Endothelial cell of umbilical vein (primary cell): ENCODE results near the gene CTAGE9. TPM values are rescaled to one million over a fixed set of nuclear protein-coding genes. Genes with fewer than 3 reads are reported as not detected.

ENCODE experiments used
- BruUV-seq: library from RNA; stranded (reverse); fragments of 400-500 nt; replicated peaks from 2 replicates; lab custom pipeline; 2021; lab: Mats Ljungman, UMichigan
- CTCF ChIA-PET: fragments of 300-600, 350-600 bp; sonication (Branson Sonifier 250); formaldehyde crosslinking; loops from one replicate; lab custom pipeline; 2021; ENCODE audit warnings: antibody characterized with exemption, inconsistent platforms; lab: Charles Lee
- POLR2A ChIA-PET: fragments of 300-600, 350-600 bp; sonication (Branson Sonifier 250); formaldehyde crosslinking; loops from one replicate; lab custom pipeline; 2021; ENCODE audit warnings: antibody characterized with exemption, inconsistent platforms; lab: Charles Lee
- DNase-seq: peaks from one replicate; pipeline ENCODE4 v3.0.0-alpha.2; 2011; ENCODE audit warnings: low read depth, low spot score
- FAIRE-seq: peaks from 2 replicates; lab custom pipeline; 2011; peaks lifted over from hg19 to GRCh38; lab: Jason Lieb, UNC
- H2AFZ ChIP-seq: 2 replicates; pipeline ENCODE4 v1.6.0; 2012; ENCODE audit warnings: low read depth, low read length, control low read depth, inconsistent platforms
- H3K27ac ChIP-seq: 2 replicates; pipeline ENCODE4 v1.5.1; 2011; ENCODE audit warnings: low read depth, mild to moderate bottlenecking, control low read depth, low read length, moderate library complexity; ENCODE audit not compliant: insufficient read depth
- H3K27me3 ChIP-seq, 2 experiments: 2 replicates each; pipeline versions ENCODE4 v1.6.0 to v1.6.1; 2011; ENCODE audit warnings: low read length in 2 of 2, mixed read lengths in 1 of 2; ENCODE audit not compliant: control insufficient read depth in 2 of 2, insufficient read depth in 2 of 2
- H3K36me3 ChIP-seq, 2 experiments: 2 replicates in 1 of 2; 3 replicates in 1 of 2; pipeline ENCODE4 v1.5.1; 2011; ENCODE audit warnings: low read length in 2 of 2, mild to moderate bottlenecking in 1 of 2, moderate library complexity in 1 of 2; ENCODE audit not compliant: control insufficient read depth in 2 of 2, insufficient read depth in 2 of 2; ENCODE audit errors: extremely low read depth in 1 of 2
- H3K4me1 ChIP-seq: 3 replicates; pipeline ENCODE4 v1.5.1; 2011; ENCODE audit warnings: mild to moderate bottlenecking, low read length; ENCODE audit not compliant: control insufficient read depth, insufficient read depth; ENCODE audit errors: extremely low read depth
- H3K4me2 ChIP-seq: 2 replicates; pipeline ENCODE4 v1.6.1; 2011; ENCODE audit warnings: low read length, control low read depth, mixed read lengths; ENCODE audit not compliant: insufficient read depth
- H3K4me3 ChIP-seq, 3 experiments: fragments of 200-600 bp in 1 of 3; sonication (generic), shearing (Covaris generic) in 1 of 3; replicated peaks in 1 of 3; 2 replicates each; pipeline ENCODE4 v1.5.1; 2011 to 2016; ENCODE audit warnings: control low read depth in 3 of 3, low read length in 3 of 3, mild to moderate bottlenecking in 2 of 3, inconsistent platforms in 1 of 3, low read depth in 1 of 3, moderate library complexity in 1 of 3; ENCODE audit not compliant: insufficient read depth in 1 of 3
- H3K79me2 ChIP-seq: 2 replicates; pipeline ENCODE4 v1.6.0; 2012; ENCODE audit warnings: low read length, inconsistent platforms; ENCODE audit not compliant: control insufficient read depth, insufficient read depth
- H3K9ac ChIP-seq: replicated peaks from 2 replicates; pipeline ENCODE3; 2011; ENCODE audit warnings: low read length, control low read depth; ENCODE audit not compliant: insufficient read depth; ENCODE audit errors: extremely low read depth
- H3K9me1 ChIP-seq: replicated peaks from 3 replicates; pipeline ENCODE4 v1.6.0; 2011; ENCODE audit warnings: mild to moderate bottlenecking, low read length; ENCODE audit not compliant: control insufficient read depth, insufficient read depth; ENCODE audit errors: extremely low read depth
- H3K9me3 ChIP-seq: replicated peaks from 2 replicates; pipeline ENCODE4 v1.5.1; 2012; ENCODE audit warnings: low read length, inconsistent platforms; ENCODE audit not compliant: control insufficient read depth, insufficient read depth
- H4K20me1 ChIP-seq: replicated peaks from 2 replicates; pipeline ENCODE3; 2011; ENCODE audit warnings: mild to moderate bottlenecking, low read length; ENCODE audit not compliant: control insufficient read depth, insufficient read depth; ENCODE audit errors: extremely low read depth
- EZH2 ChIP-seq: IDR thresholded peaks from 2 replicates; pipeline ENCODE4 v1.6.1; 2012; ENCODE audit warnings: borderline replicate concordance, low read depth, mild to moderate bottlenecking, moderate library complexity, low read length, inconsistent platforms; ENCODE audit not compliant: severe bottlenecking
- FOS ChIP-seq: IDR thresholded peaks from 2 replicates; pipeline ENCODE4 v1.6.1; 2011; ENCODE audit warnings: mild to moderate bottlenecking, low read length, moderate library complexity, borderline replicate concordance; ENCODE audit not compliant: insufficient read depth
- GATA2 ChIP-seq: IDR thresholded peaks from 2 replicates; pipeline ENCODE4 v1.7.0; 2011; ENCODE audit warnings: low read depth, mild to moderate bottlenecking, moderate library complexity, mixed read lengths, low read length; ENCODE audit not compliant: insufficient read length, insufficient read depth
- JUN ChIP-seq: IDR thresholded peaks from 2 replicates; pipeline ENCODE4 v1.6.1; 2011; ENCODE audit warnings: borderline replicate concordance, low read depth; ENCODE audit not compliant: insufficient read length, insufficient read depth
- MAX ChIP-seq: IDR thresholded peaks from 2 replicates; pipeline ENCODE4 v1.6.1; 2011; ENCODE audit not compliant: insufficient read depth, insufficient read length
- MYC ChIP-seq: IDR thresholded peaks from one replicate; pipeline ENCODE4 v1.6.1; 2011; ENCODE audit warnings: mild to moderate bottlenecking, low read depth, low read length
- POLR2A ChIP-seq: IDR thresholded peaks from 2 replicates; pipeline ENCODE4 v1.6.1; 2012; ENCODE audit warnings: low read depth, mild to moderate bottlenecking, control low read depth, low read length
- POLR2AphosphoS5 ChIP-seq: IDR thresholded peaks from 2 replicates; pipeline ENCODE4 v1.6.1; 2012; ENCODE audit warnings: low read depth, mild to moderate bottlenecking, control low read depth, low read length, moderate library complexity; ENCODE audit not compliant: insufficient read depth
- dilution Hi-C: fragments of 300-500 bp; cut with MboI; formaldehyde crosslinking; loops from one replicate; pipeline ENCODE4 v1.15.0; 2019; ENCODE audit warnings: low sequenced_read_pairs; ENCODE audit not compliant: extremely low pct_ligation_motif_present
- intact Hi-C: fragments of 100-400 bp; cut with micrococcal nuclease; formaldehyde crosslinking; loops from one replicate; pipeline ENCODE4 v1.10.0; 2022
- polyA plus RNA-seq, 4 experiments: library from polyadenylated mRNA; depleted of rRNA in 3 of 4; stranded (reverse) in 3 of 4; unstranded in 1 of 4; fragments of >200 nt; gene quantifications; 2 replicates each; pipeline versions ENCODE4 v1.2.1 to v1.2.3, GENCODE V29; 2011 to 2012; ENCODE audit warnings: missing spikeins in 1 of 4
- total RNA-seq: library from RNA; stranded (reverse); gene quantifications from 2 replicates; pipeline ENCODE4 v1.2.3, GENCODE V29; 2021
- TF ChIP-seq, protein P1 (sequence below), 2 donors: IDR thresholded peaks; 1 replicate in 1 of 2; 2 replicates in 1 of 2; pipeline ENCODE4 v1.5.1; 2011; ENCODE audit warnings: low read length in 2 of 2, mild to moderate bottlenecking in 2 of 2, moderate library complexity in 2 of 2, control low read depth in 1 of 2, inconsistent platforms in 1 of 2, low read depth in 1 of 2; ENCODE audit not compliant: insufficient read depth in 1 of 2; ENCODE audit errors: extremely low read depth in 1 of 2

CTAGE9 gene
- total and polyA plus RNA-seq, 2 donors (not counting 3 experiments of a cell fraction or from before 2014, with no cell fraction given), result not detected

DNA sequence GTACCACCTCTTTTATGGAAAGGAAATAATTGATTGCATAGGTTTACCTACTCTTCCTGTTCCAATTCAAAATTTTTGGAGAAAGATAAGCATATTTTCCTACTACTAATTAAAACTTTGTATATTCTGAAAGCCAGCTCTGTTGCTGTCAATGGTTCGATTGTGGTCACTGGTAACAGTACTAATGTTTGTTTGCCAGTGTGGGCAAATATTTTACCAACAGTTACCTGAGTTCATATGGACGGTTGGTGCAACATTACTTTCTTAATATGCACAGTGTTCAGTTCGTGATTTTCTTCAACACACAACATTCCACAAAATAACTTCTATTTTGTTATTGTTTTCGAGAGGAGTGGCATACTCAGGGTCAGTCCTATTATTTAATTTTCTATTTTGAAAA is 17.1 kb upstream of the CTAGE9 start:
- Histone ChIP-seq H3K9ac (no peak overlapping the region), H3K9me1 (no peaks in the 10 kb centered on the region), H3K36me3 (no peaks in the 10 kb centered on the region), H3K4me3 (no peak overlapping the region), H4K20me1 (no peaks in the 10 kb centered on the region), H3K79me2 (no peaks in the 10 kb centered on the region), H3K27me3 (no peaks in the 10 kb centered on the region), H3K4me2 (no peak overlapping the region), H3K9me3 (no peaks in the 10 kb centered on the region), H3K27ac (no peak overlapping the region), H2AFZ (no peak overlapping the region), H3K4me1 (no peaks in the 10 kb centered on the region)
- ChIA-PET CTCF (interaction anchor here (1.0 to 2.4 kb wide), 3 partner anchors 10 to 552 kb away, joined by 3 to 15 read pairs (median 3); no protein-coding TSS in a partner anchor), POLR2A (no interaction called here)
- no peak for DNase-seq
- intact Hi-C loops (no loop called here), dilution Hi-C loops (no loop called here)
- FAIRE-seq, result no peak
- no peak for TF ChIP-seq GATA2
- TF ChIP-seq, protein P1, sequence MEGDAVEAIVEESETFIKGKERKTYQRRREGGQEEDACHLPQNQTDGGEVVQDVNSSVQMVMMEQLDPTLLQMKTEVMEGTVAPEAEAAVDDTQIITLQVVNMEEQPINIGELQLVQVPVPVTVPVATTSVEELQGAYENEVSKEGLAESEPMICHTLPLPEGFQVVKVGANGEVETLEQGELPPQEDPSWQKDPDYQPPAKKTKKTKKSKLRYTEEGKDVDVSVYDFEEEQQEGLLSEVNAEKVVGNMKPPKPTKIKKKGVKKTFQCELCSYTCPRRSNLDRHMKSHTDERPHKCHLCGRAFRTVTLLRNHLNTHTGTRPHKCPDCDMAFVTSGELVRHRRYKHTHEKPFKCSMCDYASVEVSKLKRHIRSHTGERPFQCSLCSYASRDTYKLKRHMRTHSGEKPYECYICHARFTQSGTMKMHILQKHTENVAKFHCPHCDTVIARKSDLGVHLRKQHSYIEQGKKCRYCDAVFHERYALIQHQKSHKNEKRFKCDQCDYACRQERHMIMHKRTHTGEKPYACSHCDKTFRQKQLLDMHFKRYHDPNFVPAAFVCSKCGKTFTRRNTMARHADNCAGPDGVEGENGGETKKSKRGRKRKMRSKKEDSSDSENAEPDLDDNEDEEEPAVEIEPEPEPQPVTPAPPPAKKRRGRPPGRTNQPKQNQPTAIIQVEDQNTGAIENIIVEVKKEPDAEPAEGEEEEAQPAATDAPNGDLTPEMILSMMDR (IDR thresholded peaks at IDR 0.05; ENCODE audit: extremely low read depth in 1 of 2, insufficient read depth in 1 of 2, low read depth in 1 of 2, low read length in 2 of 2), result no peak
- TF ChIP-seq FOS, result no peak
- no peak for TF ChIP-seq POLR2AphosphoS5
- no peak for TF ChIP-seq POLR2A
- no peak for TF ChIP-seq EZH2
- no peak for TF ChIP-seq MAX
- no peak for TF ChIP-seq JUN
- no peak for TF ChIP-seq MYC
- no TSS peak for BruUV-seq
